Right ventricle myocardium inferior (tissue), 1 donor: Measurements from ENCODE around the gene PTPRB. TPM values are rescaled to one million over a fixed set of nuclear protein-coding genes. Genes with fewer than 3 reads are reported as not detected.
A peak's percentile ranks its signal among the peaks of the same experiment; 100 is the strongest.

ENCODE experiments used
- ATAC-seq: fragments of 200-7000 bp; cut with Tn5 transposase; one replicate; pipeline ENCODE4 v1.9.1; 2020; ENCODE audit warnings: mild to moderate bottlenecking, moderate library complexity
- DNase-seq: peaks from one replicate; pipeline ENCODE4 v3.0.0; 2021; ENCODE audit errors: missing footprints
- intact Hi-C: fragments of 100-400 bp; cut with DNase I; formaldehyde crosslinking; loops from one replicate; pipeline ENCODE4 v1.11.0; 2022
- total RNA-seq: library from RNA; stranded (reverse); fragmentation: NEBNext Ultra II Directional; extraction: Animal tissue kit (Norgen Biotek cat#: 25700); gene quantifications from one replicate; pipeline ENCODE4 v1.2.1, GENCODE V29; 2021
- donor health status: DM: no; HTN: yes; CAD: no; lungs with severe emphysema.

The PTPRB gene
- total RNA-seq, 1 donor from 2014 or later, result 38.1 TPM

GRCh38 chr12:70609203-70609602 is 28.0 kb downstream of the PTPRB start:
- intact Hi-C loops, result no loop called here
- DNase-seq (no peak), ATAC-seq (peak; percentile 12)

DNA sequence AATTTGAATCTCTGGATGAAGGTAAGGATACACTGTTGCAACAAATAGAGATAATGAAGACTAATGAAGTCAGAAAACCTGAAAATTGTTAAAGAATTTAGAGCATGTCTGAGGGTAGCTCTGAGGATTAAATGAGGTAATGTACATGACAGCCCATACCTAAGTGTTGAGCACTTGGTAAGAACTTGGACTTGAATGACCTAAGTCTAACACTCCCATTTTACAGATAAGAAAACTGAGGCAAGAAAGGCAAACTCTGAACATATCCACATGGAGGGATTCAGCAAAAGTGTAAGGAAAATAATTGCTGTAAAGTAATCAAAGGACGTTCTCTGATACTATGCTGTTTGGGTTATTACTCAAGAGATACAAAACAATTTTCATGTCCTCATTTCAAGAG is 29.0 kb downstream of the PTPRB start:
- no peak for DNase-seq
- intact Hi-C loops, result no loop called here
- no peak for ATAC-seq

- ATAC-seq, result no peak
- DNase-seq, result no peak
- intact Hi-C loops, result no loop called here
Measured at GRCh38 chr12:70607107-70607506, 30.1 kb downstream of the PTPRB start.

GRCh38 chr12:70605976-70606375 is 31.3 kb downstream of the PTPRB start:
- intact Hi-C loops, result no loop called here
- ATAC-seq, result no peak

GRCh38 chr12:70604662-70605061 is 32.6 kb downstream of the PTPRB start:
- intact Hi-C loops, result no loop called here
- ATAC-seq (no peak), DNase-seq (no peak)

More at GRCh38 chr12:70605976-70606375, 31.3 kb downstream of the PTPRB start:
- no peak for DNase-seq

DNA sequence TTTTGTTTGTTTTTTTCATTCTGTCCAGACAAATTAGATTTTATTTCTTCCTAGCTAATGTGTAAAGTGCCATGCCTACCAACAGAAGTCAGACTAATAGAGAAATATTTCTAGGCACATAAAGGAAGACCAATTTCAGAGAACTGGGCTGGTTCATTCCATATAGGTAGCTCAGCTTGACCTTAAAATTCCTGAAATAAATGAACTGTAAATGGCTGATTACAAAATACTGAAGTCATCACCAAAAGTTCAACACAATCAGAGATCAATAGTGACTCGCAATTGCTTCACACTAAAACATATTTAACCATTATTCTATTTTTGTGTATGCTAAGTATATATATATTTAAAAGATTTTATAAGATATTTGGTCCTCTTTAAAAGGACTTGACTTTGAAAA is 34.2 kb downstream of the PTPRB start:
- ATAC-seq (no peak), DNase-seq (no peak)
- intact Hi-C loops, result no loop called here

DNA sequence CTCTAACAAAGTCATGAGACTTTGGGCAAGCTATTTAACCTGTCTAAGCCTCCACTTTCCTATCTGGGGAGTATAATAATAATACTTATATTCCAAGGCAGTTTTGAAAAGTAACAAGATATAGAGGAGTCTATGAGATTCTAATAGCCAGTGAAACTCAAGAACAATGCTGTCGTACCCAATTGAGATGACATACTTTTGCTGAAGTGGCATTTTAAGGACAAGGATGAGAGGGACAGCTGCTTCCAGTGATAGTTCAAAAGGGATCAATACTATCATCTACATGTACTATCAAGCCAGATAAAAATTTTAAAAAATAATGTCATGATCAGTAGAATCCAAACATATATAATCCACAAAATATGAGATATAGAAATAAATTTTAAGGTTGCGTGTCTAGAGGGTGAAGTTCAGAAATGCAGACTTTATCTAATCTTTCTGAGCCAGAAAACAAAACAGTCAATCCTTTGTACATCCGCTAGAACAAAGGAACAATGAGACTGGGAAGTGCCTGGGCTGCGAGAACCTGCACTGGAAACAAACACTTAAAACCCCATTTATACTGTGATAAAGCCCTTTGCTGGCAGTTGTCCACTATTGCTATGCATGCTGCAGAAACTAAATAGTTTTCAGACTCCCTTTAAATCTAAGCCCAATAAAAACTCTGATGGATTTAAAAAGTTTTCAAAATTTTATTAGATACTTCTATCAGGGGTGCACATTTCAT is 38.6 kb downstream of the PTPRB start:
- no peak for ATAC-seq
- DNase-seq, result no peak
- intact Hi-C loops, result no loop called here

DNA sequence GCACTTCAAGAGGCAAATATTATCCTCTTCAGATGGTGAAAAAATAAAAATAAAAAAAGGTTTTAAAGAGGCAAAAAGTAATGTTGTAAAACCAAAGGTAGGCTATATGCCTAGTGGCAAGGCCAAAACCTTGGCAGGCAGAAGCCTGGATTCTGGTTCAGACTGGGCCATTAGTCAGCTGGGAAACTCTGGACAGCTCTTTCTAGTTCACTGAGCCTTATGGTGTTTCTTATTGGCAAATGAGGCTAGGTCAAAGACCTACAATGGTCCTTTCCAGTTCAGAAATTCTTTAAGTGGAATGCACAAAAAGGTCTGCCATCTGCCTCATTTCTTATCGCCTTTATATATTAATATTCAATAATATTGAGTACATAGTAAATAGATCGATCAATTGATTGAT is 44.6 kb downstream of the PTPRB start:
- ATAC-seq, result no peak
- no peak for DNase-seq
- intact Hi-C loops, result no loop called here

DNA sequence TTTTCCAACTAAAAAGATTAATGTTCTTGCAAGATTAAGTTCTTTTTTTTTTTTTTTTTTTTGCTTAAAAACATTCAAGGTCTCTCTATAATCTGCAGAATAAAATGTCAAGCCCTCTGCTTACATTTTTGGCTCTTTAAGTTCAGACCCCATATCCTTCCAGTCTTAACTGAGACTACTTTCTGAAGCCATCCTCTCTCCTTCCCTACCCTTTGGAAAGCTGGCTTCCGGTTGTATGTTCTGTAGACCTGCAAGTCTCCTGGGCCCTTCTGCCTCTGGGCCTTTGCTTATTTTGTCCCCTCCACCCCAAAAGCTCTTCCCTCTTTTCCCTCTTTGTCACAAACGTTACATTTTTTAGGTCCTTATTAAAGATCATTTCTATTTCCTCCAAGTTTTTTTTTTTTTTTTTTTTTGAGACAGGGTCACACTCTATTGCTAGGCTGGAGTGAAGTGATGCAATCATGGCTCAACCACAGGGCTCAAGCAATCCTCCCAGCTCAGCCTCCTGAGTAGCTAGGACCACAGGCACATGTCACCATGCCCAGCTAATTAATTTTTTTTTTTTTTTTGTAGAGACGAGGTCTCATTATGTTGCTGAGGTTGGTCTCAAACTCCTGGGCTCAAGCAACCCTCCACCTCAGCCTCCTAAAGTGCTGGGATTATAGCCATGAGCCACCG is 46.5 kb downstream of the PTPRB start:
- ATAC-seq, result no peak
- intact Hi-C loops, result loop anchor here (2.0 kb wide), 1 partner anchor 128 kb away; no protein-coding TSS in a partner anchor

DNA sequence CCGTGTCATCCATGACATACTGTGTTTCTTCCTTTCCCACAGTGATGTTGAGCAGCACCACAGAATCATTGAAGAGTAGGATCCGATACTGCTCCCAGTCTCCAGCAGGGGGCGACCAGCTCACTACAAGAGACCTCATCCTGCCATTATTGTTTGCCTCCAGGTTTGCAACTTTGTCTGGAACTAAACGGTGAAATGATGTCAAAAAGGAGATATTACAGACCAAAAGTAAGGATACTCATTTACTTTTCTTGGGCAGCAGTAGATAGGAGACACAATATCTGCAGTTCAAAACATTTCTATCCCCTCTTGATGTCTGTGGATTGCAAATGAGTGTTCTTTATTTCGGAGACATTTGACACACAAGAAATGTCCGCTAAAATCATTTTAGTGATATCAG is 47.2 kb downstream of the PTPRB start:
- ATAC-seq (peak; percentile 48), DNase-seq (peak; percentile 74)
- intact Hi-C loops, result loop anchor here (2.0 kb wide), 1 partner anchor 129 kb away; no protein-coding TSS in a partner anchor

More for the DNA sequence above, 46.5 kb downstream of the PTPRB start:
- DNase-seq, result no peak

DNA sequence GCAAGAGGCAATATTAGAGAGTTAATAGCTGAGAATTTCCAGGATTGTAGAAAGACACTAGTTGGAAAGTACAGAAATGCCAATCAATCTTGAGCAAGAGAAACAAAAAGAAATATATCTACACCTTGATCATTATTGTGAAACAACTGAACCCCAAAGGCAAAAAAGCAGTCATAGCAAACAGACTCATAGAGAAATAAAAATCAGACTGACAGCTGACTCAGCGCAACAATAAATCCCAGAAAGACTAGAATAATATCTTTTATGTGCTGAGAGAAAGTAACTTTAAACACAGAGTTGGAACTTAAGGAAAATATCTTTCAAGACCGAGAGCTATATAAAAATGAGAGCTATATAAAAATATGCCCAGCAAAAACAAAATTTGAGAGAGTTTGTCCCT is 52.9 kb downstream of the PTPRB start:
- intact Hi-C loops, result no loop called here
- DNase-seq (no peak), ATAC-seq (no peak)

- DNase-seq (no peak), ATAC-seq (no peak)
- intact Hi-C loops, result no loop called here
Measured at GRCh38 chr12:70583251-70583650, 54.0 kb downstream of the PTPRB start.

GRCh38 chr12:70581208-70581607 is 56.0 kb downstream of the PTPRB start:
- intact Hi-C loops, result no loop called here
- no peak for ATAC-seq
- no peak for DNase-seq

GRCh38 chr12:70577283-70577634 is 60.0 kb downstream of the PTPRB start:
- DNase-seq, result no peak
- no peak for ATAC-seq
- intact Hi-C loops, result loop anchor here (1.0 to 10.0 kb wide), 3 partner anchors 212 to 698 kb away; partner anchors contain the start of gene KCNMB4

DNA sequence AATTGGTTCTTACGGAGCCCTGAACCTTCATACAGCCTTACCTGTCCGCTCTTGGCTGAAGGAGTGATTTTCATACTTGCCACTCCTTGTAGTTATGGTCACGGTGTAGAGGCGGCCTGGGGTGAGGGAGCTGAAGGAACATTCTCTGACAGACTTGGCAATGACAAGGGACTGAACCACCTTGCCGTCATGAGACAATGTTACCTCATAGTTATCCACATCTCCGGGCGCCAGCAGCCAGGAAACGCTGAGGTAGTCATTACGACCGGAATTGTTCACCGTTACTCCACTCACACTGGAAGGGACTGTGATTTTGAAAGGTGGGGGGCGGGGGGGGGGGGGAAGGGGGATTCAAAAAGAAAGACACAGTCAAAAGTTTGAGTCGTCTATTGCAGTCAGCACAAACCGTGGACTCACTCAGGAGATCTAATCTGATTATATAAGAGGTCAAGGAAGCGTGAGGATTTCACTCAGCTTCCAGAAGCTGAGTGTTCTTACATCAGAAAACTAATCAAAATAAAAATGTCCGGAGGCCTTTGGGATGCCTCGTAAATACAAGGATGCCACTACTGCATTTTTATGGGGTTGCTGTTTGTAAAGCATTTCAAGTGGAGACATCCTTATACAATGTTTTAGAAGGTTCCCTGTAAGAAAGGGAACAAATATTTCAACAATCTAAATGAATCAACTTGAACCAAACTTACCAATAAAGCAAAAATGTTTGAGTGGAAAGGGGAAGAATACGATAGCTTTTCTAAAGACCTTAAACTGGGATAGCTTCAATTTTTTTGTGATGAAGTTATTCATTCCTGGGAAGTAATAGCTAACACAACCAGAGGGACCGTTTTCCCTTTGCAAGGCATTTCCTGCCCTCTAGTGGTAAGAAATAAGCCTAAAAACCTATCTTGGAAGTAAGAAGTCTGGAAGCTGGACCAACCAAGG is 60.6 kb downstream of the PTPRB start:
- DNase-seq, result no peak
- intact Hi-C loops, result loop anchor here (1.0 to 10.0 kb wide), 3 partner anchors 212 to 697 kb away; partner anchors contain the start of gene KCNMB4
- ATAC-seq, result no peak

DNA sequence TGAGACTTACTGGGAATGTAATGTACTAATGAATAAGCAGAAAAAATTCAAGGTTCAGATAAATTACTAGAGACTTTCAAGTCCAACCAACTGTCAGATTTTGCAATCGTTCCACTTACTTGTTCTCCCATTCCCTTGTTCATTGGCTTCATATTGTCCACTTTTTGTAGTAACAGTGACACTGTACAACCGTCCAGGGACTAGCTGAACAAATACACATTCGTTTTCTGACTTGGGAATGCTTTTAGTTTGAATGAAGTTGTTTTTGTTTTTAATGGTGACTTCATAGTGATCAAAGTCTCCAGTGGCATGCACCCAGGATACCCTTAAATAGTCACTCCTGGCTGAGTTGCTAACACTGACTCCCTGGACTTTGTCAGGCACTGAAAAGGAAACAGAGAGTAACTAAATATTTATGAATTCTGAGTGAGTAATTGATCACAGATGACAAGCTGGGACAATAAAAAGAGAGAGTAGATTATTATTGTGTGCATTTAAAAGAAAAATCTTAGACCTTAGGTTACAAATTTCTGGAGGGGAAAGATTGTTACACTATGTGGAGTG is 65.4 kb downstream of the PTPRB start:
- no peak for ATAC-seq
- intact Hi-C loops, result loop anchor here (10.0 kb wide), 1 partner anchor 207 kb away; the partner anchor contains the start of gene KCNMB4
- no peak for DNase-seq

- DNase-seq (no peak), ATAC-seq (no peak)
- intact Hi-C loops, result loop anchor here (10.0 kb wide), 1 partner anchor 206 kb away; the partner anchor contains the start of gene KCNMB4
Measured at GRCh38 chr12:70571029-70571428, 66.2 kb downstream of the PTPRB start.

- intact Hi-C loops, result no loop called here
- DNase-seq (no peak), ATAC-seq (no peak)
Measured at GRCh38 chr12:70561550-70561949, 75.7 kb downstream of the PTPRB start.

GRCh38 chr12:70560671-70561070 is 76.6 kb downstream of the PTPRB start:
- no peak for DNase-seq
- no peak for ATAC-seq
- intact Hi-C loops, result no loop called here
